Measurements from ENCODE around the gene IGSF8. TPM values are rescaled to one million over a fixed set of nuclear protein-coding genes. Genes with fewer than 3 reads are reported as not detected.

Gene IGSF8
- total RNA-seq, 1 experiment from 2014 or later: 56.2 TPM

DNA sequence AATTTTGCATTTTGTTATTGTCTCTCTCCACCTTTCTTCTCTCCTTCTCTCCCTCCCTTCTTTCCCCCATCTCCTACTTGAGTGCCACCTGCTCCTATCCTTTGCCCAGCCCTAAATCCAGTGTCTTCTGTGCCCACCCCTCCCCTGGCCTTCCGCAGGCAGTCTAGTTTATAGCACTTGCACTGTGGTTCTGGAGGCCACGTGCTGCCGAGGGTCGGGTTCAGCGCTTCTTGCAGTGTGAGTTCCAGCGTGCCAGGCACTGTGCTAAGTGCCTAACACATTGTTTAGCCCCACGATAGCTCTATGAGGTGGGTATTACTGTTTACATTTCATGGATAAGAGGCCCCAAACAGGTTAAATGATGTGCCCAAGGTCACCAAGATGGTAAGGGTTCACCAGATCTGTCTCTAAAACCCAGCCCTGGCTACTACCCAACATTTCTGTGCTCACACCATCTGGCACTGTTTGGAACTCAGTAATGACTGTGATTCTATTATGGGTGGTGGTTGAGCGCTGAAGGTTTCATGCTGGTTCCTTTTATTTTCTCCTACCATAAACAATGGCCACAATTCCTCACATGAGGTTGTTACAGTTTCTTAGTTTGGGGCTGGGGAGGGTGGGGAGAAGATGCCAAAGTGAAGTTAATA lies 38.9 kb upstream of the IGSF8 start:
- no peak overlapping the region for H2BK120ac ChIP-seq (ENCODE audit: low read depth, low read length, poor library complexity, severe bottlenecking)
- no peaks in the 10 kb centered on the region for H3K23me2 ChIP-seq (ENCODE audit: insufficient read length, low read depth, low read length, poor library complexity, severe bottlenecking)
- H3K4me3 Mint-ChIP-seq: no peak overlapping the region
- TF ChIP-seq, protein P1, sequence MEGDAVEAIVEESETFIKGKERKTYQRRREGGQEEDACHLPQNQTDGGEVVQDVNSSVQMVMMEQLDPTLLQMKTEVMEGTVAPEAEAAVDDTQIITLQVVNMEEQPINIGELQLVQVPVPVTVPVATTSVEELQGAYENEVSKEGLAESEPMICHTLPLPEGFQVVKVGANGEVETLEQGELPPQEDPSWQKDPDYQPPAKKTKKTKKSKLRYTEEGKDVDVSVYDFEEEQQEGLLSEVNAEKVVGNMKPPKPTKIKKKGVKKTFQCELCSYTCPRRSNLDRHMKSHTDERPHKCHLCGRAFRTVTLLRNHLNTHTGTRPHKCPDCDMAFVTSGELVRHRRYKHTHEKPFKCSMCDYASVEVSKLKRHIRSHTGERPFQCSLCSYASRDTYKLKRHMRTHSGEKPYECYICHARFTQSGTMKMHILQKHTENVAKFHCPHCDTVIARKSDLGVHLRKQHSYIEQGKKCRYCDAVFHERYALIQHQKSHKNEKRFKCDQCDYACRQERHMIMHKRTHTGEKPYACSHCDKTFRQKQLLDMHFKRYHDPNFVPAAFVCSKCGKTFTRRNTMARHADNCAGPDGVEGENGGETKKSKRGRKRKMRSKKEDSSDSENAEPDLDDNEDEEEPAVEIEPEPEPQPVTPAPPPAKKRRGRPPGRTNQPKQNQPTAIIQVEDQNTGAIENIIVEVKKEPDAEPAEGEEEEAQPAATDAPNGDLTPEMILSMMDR (conservative IDR thresholded peaks at IDR 0.05): no peak
- H3K4ac ChIP-seq (ENCODE audit: low read depth, low read length): no peak overlapping the region
- peaks cover 0 to 78% (median 73%) of the 10 kb centered on the region in 3 experiments; a peak in 6 of 7 replicates for H3K36me3 Mint-ChIP-seq (ENCODE audit: insufficient read depth in 1 of 3, low read depth in 3 of 3)
- H2BK12ac ChIP-seq (ENCODE audit: insufficient read length, low read depth, low read length): no peak overlapping the region
- H3K79me1 ChIP-seq (ENCODE audit: insufficient read depth, low read depth, low read length, poor library complexity, severe bottlenecking): no peaks in the 10 kb centered on the region
- no peak overlapping the region for H3K14ac ChIP-seq (ENCODE audit: insufficient read depth, low read length)
- no peak overlapping the region for H3K27ac ChIP-seq (ENCODE audit: insufficient read length, low read depth, low read length)
- no peaks in the 10 kb centered on the region for H3K9me3 Mint-ChIP-seq
- H3K9ac ChIP-seq (ENCODE audit: extremely low read depth, insufficient read length, low read length): no peak overlapping the region
- no peak overlapping the region for H2BK5ac ChIP-seq (ENCODE audit: insufficient read length, low read length)
- no peak overlapping the region for H2BK15ac ChIP-seq (ENCODE audit: low read depth, low read length)
- peak overlapping the region in 1 of 3 experiments; percentile 41; a peak in 1 of 7 replicates for H3K27ac Mint-ChIP-seq
- no peak overlapping the region for H3K23ac ChIP-seq (ENCODE audit: insufficient read length, low read depth, low read length)
- no peak overlapping the region for H4K91ac ChIP-seq (ENCODE audit: insufficient read length, low read depth, low read length)
- DNase-seq: no peak
- H3K4me2 ChIP-seq (ENCODE audit: insufficient read depth, insufficient read length, low read length): no peak overlapping the region
- peaks cover 0 to 6% of the 10 kb centered on the region in 2 experiments; a peak in 2 of 4 replicates for H3K4me1 Mint-ChIP-seq
- no peaks in the 10 kb centered on the region for H3K79me2 ChIP-seq (ENCODE audit: insufficient read depth, low read length)
- no peaks in the 10 kb centered on the region for H3K27me3 ChIP-seq (ENCODE audit: insufficient read depth, low read length)
- no peak overlapping the region for H4K8ac ChIP-seq (replicated peaks; ENCODE audit: insufficient read length, low read depth, low read length)
- H3K56ac ChIP-seq (ENCODE audit: insufficient read length, low read depth, low read length): no peak overlapping the region
- H3K27me3 Mint-ChIP-seq (ENCODE audit: low read depth): peaks cover 3% of the 10 kb centered on the region
- no peak overlapping the region for H4K5ac ChIP-seq (ENCODE audit: insufficient read length, low read depth, low read length)
- H4K20me1 ChIP-seq (ENCODE audit: control insufficient read depth, insufficient read depth, insufficient read length): no peaks in the 10 kb centered on the region
- no peak overlapping the region for H3K18ac ChIP-seq (ENCODE audit: insufficient read length, low read depth, low read length)
- no peak overlapping the region for H2AFZ ChIP-seq (ENCODE audit: low read length)
- no peak overlapping the region for H3T11ph ChIP-seq (ENCODE audit: low read length)
- H3K4me1 ChIP-seq (ENCODE audit: insufficient read depth, low read length): 0 out of 2 replicates have a peak, but pooled peaks cover 1% of the 10 kb centered on the region
- H2AK5ac ChIP-seq (ENCODE audit: insufficient read length, low read length): no peak overlapping the region
- no CpG with 5 or more reads among the region's 8 CpGs for WGBS (ENCODE audit: extremely low coverage, insufficient read length, low lambda C conversion rate)
- H3K9me3 ChIP-seq (ENCODE audit: control insufficient read depth, low read depth, low read length): no peaks in the 10 kb centered on the region
- H2BK20ac ChIP-seq (ENCODE audit: low read depth, low read length, poor library complexity, severe bottlenecking): no peak overlapping the region

Measured in H9 (cell line).